RKO (cell line): ENCODE results near the gene AOPEP.
A peak's percentile ranks its signal among the peaks of the same experiment; 100 is the strongest.

Source experiments
- DNase-seq: peaks from one replicate; pipeline ENCODE4 v3.0.0-alpha.2; 2016; ENCODE audit warnings: low spot score

Gene AOPEP

DNA sequence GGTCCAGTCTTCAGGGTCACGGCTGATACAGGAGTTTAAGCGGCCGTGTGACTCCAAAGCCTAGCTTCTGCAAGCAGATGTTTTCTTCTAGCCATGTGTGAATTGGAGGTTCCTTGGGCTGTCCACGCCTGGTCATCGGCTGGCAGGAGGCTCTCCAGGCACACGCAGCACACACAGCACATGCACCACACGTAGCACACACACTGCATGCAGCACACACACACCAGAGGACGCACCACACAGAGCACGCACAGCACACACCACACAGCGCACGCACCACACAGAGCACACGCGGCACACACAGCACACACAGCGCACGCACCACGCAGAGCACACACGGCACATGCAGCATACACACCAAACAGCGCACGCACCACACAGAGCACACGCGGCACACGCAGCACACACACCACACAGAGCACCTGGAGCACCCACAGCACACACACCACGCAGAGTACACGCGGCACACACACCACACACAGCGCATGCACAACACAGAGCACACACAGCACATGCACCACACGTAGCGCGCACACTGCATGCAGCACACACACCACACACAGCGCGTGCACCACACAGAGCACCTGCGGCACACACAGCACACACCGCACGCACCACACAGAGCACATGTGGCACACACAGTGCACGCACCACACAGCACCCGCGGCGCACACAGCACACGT lies 356.7 kb downstream of the AOPEP start:
- no peak for DNase-seq

DNA sequence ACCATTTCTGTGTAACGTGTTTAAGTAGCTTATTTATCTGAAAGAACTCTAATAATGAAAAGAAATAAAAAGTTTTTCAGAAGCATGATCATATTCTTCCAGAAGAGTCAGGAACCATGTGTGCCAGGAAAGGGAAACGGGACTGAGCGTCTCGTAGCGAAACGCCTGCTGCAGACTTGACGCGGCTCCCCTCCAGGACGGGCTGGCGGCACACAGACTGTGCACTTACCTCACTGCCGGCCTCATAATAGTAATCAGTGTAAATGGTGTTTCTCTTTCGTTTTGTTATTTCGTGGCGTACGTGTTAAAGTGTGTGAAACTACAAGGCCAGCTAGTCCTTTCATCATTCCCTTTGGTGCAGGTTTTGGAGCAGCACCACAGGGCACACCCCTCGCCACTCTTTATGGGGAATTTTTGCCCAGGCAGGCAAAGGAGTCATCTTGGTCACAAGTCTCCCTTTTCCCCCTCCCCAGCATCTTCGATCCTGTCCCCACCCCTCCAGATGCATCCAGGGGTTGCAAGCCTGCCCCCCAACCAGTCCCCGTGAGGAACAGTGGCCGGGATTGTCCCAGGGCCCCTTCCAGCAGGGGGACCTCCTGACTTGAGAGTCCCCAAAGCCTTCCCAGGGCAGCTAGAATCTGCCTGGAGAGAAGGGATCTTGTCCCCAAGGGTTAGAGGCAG lies 357.9 kb downstream of the AOPEP start:
- DNase-seq, result no peak

DNA sequence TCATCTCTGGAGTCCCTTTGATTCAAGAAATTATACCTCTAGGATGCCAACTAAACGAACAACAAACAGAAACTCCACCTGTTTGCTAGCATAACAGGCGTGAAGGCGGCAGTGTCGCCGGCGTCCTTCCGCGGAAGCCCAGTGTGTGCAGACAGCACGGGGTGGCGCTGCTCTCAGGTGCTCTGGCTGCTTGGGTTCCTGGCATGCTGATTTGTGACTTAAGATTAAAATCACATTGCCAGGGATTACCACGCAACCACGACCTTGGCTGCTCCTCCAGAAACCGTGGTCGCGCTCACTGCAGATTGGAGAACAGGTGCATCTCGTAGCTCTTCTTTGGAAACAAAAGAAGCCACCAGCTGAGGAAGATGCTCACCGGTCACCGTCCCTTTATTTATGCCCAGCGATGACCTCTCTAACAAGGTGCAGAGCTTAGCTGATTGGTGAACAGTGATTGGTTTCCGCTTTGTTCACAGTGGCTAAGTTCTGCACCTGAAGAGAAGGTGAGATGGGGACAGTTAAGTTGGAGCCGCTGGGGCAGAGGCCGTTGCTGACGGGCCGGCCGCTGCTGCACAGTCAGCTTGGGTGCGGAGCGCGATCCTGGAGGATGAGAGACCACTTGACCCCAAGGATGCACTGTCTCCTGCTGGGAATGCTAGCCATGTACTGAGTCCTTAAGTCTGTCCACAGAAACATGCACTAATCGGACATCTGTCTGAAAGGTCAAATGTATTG lies 358.7 kb downstream of the AOPEP start:
- no peak for DNase-seq

DNA sequence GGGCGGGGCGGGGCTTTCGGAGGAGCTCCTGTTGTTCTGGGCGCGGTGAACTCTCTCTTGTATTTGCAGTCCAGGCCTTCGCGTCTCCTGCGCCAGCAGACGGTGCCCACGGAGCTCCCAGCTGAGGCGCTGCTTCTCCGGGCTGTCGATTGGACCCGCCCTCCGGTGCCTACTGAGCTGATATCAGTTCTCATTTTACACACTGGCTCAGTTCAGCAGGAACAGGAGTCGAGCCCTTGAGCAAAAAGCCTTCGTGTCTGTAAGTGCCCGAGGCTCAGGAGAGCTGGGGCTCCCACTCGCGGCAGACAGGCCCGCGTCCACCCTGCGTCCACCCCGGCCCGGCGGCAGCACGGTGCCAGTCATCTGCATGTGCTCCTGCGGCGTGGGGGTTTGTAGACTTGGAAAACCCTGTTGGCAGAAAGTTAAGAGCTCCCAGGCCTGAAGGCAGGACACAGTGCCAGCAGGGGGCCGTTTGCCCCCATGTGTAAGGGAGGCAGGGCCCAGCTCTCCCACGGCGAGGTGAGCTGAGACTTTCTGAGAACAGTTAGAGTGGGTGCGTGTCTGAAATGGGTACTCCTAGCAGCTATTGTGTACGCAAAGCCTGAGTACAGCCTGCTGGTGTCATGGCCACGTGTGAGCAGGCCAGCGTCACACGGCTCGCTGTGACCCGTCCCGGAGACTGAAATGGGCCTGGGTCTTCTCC lies 359.5 kb downstream of the AOPEP start:
- DNase-seq, result no peak

DNA sequence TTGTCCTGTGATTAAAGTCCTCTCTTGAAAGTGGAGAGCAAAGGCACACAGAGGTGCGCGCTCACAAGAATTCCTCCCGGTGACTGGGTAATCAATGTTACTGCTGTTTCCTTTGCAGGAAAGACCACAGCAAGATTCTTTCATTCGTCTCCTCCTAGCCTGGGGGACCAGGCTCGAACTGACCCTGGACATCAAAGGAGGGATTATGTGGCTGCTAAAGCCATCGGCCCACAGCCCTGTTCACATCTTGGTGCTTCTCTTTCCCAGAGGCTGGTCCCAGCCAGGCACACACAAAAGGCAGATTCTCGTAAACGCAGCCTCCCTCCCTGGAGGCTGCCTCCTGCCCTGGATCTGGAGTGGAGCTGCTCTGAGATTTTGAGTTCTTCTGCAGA lies 360.1 kb downstream of the AOPEP start:
- no peak for DNase-seq

DNA sequence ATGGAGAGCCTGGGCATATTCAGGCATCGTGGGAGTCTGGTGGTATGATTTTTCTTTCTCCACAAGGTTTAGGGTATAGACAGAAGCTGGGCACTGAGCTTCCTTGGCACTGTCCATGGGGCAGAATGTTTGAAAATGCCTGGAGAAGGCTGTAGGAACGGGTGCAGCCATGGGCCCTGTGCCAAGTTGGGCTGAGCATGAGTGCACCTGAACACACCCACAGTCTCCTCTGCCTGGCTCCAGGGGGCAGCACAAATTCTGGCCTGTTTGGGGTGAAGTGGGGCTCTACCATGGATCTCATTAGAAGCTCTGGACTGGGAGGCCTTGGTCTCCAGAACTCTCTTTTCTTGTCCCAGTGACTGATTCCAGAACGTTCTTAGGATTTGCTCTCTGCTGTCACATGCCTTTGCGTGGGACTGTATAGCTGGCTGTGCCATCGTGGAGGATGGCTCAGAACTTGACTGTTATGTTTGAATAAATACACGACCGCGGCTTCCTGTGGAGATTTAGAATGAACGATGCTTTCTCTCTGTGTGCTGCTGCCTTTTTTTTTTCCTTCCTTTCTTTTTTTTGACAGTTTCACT lies 361.3 kb downstream of the AOPEP start:
- peak; percentile 49 for DNase-seq

DNA sequence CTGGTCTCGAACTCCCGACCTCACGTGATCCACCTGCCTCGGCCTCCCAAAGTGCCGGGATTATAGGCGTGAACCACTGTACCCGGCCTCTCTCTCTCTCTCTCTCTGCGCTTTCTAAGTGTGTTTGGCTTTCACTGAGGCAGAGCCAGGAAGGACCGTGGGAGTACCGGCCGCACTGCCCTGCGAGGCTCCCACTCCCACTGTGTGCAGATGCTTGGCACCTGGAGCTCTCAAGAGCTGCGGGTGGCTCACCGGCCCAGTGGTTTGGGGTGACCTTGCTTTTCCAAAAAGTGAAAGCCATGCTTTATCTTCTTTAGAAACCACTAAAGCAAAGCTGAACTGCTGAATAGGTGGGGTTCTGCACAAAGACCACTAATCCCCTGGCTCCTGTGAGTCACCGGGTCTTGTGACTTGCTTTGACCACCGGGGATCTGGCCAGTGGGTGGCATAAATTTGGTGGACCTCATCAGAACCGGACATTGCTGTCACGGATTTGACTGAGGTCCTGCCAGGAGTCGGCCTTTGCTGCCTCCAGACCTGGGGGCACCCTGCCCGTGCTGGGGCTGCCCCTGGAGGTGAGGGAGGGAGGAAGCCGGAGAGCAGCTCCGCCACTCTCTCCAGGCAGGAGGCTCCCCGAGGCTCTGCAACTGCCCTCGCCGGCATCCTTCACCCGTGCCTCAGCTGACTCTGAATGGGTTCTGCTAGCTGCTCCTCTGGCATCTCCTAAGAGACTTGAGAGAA lies 362.1 kb downstream of the AOPEP start:
- DNase-seq, result no peak

DNA sequence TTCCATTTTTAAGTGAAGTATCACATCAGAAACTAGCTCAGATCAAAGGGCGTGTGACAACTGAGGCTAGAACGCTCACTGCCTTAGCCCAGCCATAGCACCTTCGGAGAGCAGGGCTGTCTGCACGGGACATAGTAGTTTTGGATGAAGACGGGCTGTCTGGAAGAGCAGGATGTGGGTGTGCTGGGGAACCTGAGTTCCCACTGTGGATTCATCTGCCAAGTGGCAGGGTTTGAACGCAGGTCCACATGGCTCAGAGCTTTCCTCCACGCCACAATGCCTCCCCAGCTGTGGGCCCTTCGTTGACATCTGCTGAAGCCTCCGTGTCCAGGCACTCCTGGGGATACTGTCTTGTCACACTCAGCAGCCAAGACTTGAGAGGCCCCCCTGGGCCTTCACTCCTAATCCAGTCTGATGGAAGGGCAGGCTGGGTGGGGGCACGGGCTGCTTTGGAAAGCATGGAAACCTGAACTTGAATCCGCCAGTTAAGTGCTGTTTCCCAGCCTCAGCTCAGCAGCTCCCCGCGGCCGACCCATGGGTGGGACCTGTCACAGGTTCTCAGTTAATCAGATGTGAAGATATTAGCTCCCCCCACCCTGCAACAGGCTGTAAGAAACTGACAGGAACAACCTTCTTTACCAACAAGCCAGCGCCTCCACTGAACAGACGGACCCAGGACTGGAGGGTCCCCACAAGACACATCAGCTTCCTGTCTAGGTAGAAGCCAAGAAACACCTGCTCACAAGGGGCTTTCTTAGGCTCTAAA lies 362.9 kb downstream of the AOPEP start:
- no peak for DNase-seq

DNA sequence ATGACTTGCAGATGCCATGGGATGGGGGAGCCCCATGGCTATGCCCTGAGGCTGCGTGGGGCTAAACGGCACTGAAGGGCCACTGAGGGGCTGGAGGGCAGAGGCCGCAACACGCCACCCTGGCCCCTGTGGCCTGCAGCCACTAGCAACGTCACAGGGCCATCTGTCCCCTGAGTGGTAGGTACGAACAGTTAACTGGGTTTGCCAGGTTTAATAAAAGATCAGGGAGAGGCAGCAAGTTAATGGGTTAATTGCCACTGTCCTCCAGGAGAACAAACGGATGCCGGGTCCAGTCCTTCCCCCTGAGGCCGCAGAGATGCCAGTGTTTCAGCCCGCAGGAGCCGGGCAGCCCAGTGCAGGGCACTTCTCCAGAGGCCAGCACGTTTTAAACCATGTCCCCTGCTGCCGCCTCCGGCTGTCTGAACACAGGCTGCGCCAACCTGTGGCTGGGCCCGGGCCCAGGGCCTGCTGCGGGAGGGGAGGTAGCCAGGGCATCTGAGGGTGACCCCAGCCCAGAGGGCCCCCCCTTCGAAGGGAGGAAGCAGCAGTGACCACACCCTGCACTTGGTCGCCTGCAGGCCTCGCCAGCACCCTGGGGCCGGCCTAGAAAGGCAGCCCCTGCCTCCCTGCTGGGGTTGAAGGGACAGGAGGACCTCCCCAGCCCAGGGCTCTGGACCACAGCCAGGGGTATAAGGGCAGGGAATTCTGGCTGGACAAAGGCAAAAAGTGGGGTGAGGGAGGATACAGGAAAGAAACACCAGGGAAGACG lies 363.7 kb downstream of the AOPEP start:
- DNase-seq, result no peak

DNA sequence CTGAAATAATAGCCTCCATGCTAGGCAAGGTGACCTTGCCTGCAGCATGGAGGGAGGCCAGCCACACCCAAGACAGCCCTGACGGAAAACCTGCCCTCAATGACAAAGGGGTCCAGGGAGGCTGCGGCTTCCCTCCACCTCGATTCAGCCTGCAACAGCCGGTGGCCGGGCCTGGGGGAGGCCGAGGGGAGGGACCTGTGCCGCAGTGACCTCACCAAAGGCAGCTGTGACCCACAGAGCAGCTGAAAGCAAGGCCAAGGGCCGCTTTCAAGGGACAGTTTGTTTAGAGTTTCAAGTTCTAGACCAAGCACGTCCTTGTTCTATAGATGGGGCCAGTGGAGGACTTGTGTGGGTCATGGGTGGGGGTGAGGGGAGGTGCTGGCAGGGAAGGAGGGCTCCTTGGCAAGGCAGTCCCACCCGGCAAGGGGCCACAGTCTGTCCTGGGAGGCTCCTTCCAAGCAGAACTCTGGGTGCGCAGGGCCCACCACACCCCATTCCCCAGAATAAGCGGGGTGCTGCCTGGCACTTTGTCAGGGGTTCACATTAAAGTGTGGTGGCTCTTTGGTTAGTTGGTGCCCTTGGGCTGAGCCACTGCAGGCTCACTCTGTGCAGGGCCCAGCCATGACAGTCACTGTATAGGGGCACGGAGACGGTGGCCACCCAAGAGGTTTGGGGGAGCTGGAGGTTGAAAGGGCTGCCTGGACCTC lies 364.5 kb downstream of the AOPEP start:
- no peak for DNase-seq

DNA sequence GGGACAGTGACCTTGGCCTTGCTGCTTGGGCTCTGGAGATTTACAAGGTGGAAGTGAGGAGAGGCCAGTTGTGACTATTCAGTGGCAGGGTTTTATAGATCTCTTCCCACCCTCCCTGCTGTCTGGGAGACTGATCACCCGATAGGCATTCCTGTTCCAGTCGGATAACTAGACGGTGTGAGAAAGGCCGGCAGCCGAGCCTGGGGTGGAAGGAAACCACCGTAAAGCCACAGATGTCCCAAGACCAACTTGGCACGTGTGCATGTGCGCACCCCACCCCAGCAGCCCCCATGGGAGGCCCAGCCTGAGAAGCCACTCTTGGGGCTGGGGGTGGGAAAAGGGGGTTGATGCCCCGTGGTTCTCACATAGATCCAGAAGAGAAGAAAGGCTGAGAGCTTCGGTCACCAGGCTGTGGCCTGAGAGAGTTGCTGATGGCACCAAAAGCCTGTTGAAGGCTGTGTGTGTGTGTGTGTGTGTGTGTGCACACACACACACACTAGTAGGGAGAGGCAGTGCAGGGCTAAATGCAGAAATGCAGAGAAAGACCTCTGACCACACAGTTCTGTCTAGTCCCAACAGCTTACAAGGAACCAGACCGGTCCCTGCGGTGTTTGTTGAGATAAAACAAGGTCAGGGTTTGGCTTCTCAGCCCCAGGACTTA lies 365.2 kb downstream of the AOPEP start:
- no peak for DNase-seq

DNA sequence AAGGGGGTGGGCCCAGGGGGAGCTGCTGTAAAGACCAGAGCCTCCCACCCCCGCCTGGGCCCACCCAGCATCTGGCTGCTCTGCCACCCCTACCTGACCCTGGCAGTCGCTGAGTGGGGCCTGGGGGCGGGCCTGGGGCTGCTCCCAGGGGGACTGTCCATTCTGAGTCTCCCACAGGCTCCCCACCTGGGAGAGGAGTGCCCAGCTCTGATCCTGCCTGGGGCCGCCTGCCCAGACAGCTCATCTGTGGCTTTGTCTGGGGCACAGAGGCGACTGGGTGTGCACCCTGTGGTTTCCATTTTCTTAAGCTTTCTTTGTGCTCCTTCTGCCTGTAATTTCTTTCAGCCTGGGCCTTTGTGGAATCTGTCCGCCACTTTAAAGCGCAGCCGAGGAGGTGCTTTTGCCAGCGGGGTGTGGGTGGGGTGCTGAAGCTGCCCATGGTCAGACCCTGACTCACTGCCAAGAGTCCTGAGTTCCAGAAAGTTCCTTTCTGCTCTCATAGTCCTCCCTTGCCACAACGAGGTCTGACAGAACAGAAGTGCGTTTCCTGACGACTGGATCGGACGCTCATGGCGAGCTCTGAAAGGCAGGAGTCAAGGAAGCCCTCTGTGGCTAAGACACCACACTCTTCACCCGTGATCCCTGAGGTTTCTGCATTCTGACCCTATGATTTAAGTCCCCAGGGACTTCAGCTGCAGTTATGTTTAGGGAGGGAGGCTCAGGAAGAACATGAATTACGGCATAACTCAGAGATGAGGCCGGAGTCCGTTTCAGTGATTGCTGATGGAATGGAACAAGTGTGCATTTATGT lies 366.0 kb downstream of the AOPEP start:
- no peak for DNase-seq

DNA sequence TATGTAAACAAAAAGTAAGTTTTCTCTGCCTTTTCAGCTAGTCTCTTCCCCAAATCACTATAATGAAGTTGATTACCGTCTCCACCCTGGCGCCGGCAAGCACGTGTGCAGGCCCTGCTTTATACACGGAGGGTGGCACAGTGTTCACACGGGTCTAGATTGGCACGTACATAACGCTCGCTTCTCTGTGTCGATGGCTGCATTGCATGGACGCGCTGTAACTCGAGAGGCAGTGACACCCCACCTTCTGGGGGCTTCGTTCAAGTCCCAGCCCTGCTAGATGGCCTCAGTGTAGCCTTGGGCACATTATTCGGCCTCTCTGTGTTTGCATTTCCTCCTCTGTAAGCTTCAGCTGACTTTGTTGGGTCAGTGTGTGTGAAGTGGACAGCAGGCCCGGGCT lies 367.1 kb downstream of the AOPEP start:
- DNase-seq, result no peak

DNA sequence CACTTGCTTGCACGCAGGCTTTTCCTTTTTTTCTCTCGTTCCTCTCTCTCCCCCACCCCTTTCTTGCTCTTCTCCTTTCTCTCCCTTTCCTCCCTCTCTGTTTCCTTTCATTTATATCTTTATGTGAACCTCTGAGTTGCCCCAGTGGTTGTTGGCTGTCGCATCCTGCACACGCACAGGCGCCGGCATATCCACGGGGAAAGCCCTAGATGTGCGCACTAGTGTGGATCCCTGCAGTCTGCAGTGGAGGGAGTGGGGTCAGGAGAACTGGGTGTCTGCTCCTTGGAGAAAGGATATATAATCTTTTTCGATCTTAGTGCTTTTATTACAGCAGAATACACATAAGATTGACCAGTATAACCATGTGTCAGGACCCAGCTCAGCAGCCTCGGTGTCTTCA lies 367.5 kb downstream of the AOPEP start:
- no peak for DNase-seq

DNA sequence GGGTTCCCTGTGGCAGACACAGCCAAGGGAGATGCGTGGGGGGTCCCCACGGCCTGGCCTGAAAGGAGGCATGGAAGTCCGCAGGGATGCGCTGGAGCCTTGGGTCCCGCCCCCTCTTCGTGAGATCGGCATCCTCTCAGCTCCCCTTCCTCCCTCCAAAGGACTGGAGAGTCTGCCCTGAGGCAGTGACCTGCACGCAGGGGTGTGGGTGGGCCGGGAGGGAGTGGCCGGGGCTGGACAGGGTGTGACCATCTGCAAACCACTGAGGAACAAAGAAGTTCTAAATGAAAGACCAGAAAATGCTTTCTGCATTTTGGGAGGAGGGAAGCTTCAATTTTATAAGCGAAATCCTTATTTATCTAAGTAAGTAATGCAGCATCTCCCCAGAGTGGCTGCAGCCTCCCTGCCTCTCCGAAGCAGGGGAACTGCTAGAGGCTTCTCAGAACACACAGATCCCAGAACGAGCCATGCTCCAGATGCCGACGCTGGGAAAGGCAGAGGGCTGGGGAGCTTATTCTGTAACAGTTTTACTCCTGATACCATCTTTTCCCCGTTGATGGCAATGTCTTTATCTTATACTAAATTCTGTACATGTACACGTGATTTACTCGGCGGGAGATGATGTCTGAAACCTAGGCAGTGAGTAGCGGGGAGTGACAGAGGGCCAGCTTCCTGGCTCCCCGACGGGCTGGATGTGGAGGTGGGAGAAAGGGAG lies 369.3 kb downstream of the AOPEP start:
- DNase-seq, result no peak

DNA sequence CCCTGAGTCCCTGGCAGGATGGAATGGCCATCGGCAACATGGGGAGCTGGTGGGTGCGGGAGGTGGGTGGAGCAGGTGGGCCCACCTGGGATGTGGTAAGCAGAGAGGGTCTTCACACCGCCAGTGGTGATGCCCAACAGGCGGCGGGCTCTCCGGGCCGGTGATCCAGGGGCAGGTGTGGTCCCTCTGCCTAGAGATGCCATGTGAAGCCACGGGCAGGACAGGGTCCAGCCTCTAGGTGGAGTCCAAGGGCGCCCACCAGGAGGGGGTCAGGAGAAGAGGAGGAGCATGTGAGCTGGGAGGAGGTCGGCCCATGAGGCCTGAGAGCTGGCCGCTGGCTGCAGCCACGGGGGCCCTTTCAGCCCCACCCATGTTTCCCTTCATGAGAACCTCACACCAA lies 369.9 kb downstream of the AOPEP start:
- no peak for DNase-seq

DNA sequence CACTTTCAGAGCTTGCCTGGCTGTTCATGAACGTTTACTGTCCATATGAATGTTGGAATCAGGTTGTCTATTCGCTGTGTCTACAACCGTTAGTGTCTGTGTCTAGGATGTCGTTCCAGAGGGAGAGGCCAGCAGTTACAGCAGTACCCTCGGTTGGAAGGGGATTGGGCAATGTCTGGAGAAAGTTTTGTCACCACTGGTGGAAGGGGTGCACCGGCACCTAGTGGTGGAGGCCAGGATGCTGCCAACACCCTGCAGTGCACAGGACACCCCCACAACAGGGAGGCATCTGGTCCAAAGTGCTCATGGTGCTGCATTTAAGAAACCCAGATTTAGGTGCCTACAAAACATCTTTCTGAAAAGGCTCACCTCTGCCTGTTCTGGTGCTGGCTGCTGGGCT lies 370.3 kb downstream of the AOPEP start:
- no peak for DNase-seq
